LHCN-M2 (cell line): ENCODE measurements around the gene ZNF135. TPM values are rescaled to one million over a fixed set of nuclear protein-coding genes. Genes with fewer than 3 reads are reported as not detected.
A peak's percentile ranks its signal among the peaks of the same experiment; 100 is the strongest.

Experiments
- DNase-seq: peaks from one replicate; pipeline ENCODE4 v3.0.0-alpha.2; 2012; ENCODE audit warnings: low read depth
- total RNA-seq: library from RNA; depleted of rRNA; stranded (reverse); fragments of >200 nt; gene quantifications from 2 replicates; pipeline ENCODE4 v1.2.3, GENCODE V29; 2014; rRNA removed

ZNF135 gene
- total RNA-seq, 1 experiment from 2014 or later = 1.4 TPM

- peak; percentile 56 for DNase-seq
Observed at GRCh38 chr19:58091251-58091995, 32.3 kb downstream of the ZNF135 start.

- DNase-seq = no peak
Observed at GRCh38 chr19:58093071-58093470, 34.0 kb downstream of the ZNF135 start.

- DNase-seq = no peak
Observed at GRCh38 chr19:58095328-58095727, 36.2 kb downstream of the ZNF135 start.

GRCh38 chr19:58096884-58097283, 37.8 kb downstream of the ZNF135 start:
- DNase-seq = no peak

- DNase-seq = no peak
Observed at GRCh38 chr19:58097349-58097748, 38.3 kb downstream of the ZNF135 start.

GRCh38 chr19:58097781-58098681, 38.9 kb downstream of the ZNF135 start, which contains the start of gene ZSCAN18:
TSS of gene ZSCAN18 (minus strand) at chr19:58098231. CDS start at chr19:58090267, 7,964 bp downstream.
- peak; percentile 94 for DNase-seq

- no peak for DNase-seq
Observed at GRCh38 chr19:58098682-58098998, 39.6 kb downstream of the ZNF135 start.

- no peak for DNase-seq
Observed at GRCh38 chr19:58107778-58108545, 48.9 kb downstream of the ZNF135 start.

GRCh38 chr19:58108546-58108817, 49.4 kb downstream of the ZNF135 start:
- DNase-seq = no peak

- DNase-seq = no peak
Observed at GRCh38 chr19:58117841-58118575, 58.9 kb downstream of the ZNF135 start.

- peak; percentile 3 for DNase-seq
Observed at GRCh38 chr19:58118979-58119733, 60.1 kb downstream of the ZNF135 start.

Other genes with a start within 250 kb of the ZNF135 start
- 2.2 and 3.5 TPM in 2 replicates for gene ZNF552, start 244.4 kb upstream of the ZNF135 start, total RNA-seq
- 6.8 and 7.0 TPM in 2 replicates for gene ZNF587B, start 229.0 kb upstream of the ZNF135 start, total RNA-seq
- 6.9 and 11.5 TPM in 2 replicates for gene ZNF587, start 209.4 kb upstream of the ZNF135 start, total RNA-seq
- 4.9 and 6.9 TPM in 2 replicates for gene ZNF814, start 170.2 kb upstream of the ZNF135 start, total RNA-seq
- gene ZNF417, start 142.7 kb upstream of the ZNF135 start, total RNA-seq = 9.3 and 10.8 TPM in 2 replicates
- gene ZNF418, start 123.9 kb upstream of the ZNF135 start, total RNA-seq = 1.5 and 2.4 TPM in 2 replicates
- 2.9 and 3.7 TPM in 2 replicates for gene ZNF256, start 111.6 kb upstream of the ZNF135 start, total RNA-seq
- not detected in 2 replicates for gene C19orf18, start 84.7 kb upstream of the ZNF135 start, total RNA-seq
- 13.9 and 15.6 TPM in 2 replicates for gene ZNF606, start 56.5 kb upstream of the ZNF135 start, total RNA-seq
- gene ZSCAN1, start 25.3 kb upstream of the ZNF135 start, total RNA-seq = not detected in 2 replicates
- gene ZSCAN18, start 38.9 kb downstream of the ZNF135 start, total RNA-seq = 57.6 and 59.5 TPM in 2 replicates
- 10.5 and 11.8 TPM in 2 replicates for gene ZNF329, start 91.5 kb downstream of the ZNF135 start, total RNA-seq
- gene ZNF274, start 123.8 kb downstream of the ZNF135 start, total RNA-seq = 12.2 and 12.7 TPM in 2 replicates
- gene ZNF544, start 169.6 kb downstream of the ZNF135 start, total RNA-seq = 43.8 and 49.2 TPM in 2 replicates
- gene ZNF8, start 219.7 kb downstream of the ZNF135 start, total RNA-seq = 4.5 and 6.2 TPM in 2 replicates
- gene ERVK3-1, start 246.1 kb downstream of the ZNF135 start, total RNA-seq = 52.8 and 59.9 TPM in 2 replicates